Endodermal cell (in vitro differentiated cells): Measurements from ENCODE around the gene ST3GAL3. TPM values are rescaled to one million over a fixed set of nuclear protein-coding genes. Genes with fewer than 3 reads are reported as not detected.

Experiments used
- DNase-seq: peaks from one replicate; pipeline ENCODE4 v3.0.0-alpha.2; 2017
- H3K27ac ChIP-seq: 2 replicates; pipeline ENCODE4 v1.5.1; 2013; ENCODE audit warnings: mild to moderate bottlenecking, low read depth, low read length, moderate library complexity
- H3K27me3 ChIP-seq: 2 replicates; pipeline ENCODE4 v1.6.1; 2013; ENCODE audit warnings: mild to moderate bottlenecking, low read length, moderate library complexity; ENCODE audit not compliant: insufficient read depth, control insufficient read depth, poor library complexity, severe bottlenecking
- H3K36me3 ChIP-seq: 2 replicates; pipeline ENCODE4 v1.7.0; 2013; ENCODE audit warnings: mild to moderate bottlenecking, low read length, moderate library complexity; ENCODE audit not compliant: control insufficient read depth, insufficient read depth
- H3K4me1 ChIP-seq: one replicate; pipeline ENCODE4 v1.7.0; 2013; ENCODE audit warnings: low read length; ENCODE audit not compliant: control insufficient read depth, insufficient read depth
- H3K4me3 ChIP-seq: 2 replicates; pipeline ENCODE4 v1.5.1; 2013; ENCODE audit warnings: mild to moderate bottlenecking, low read length, moderate library complexity
- H3K9ac ChIP-seq: 2 replicates; pipeline ENCODE4 v1.6.1; 2013; ENCODE audit warnings: mild to moderate bottlenecking, low read length, moderate library complexity; ENCODE audit not compliant: poor library complexity, severe bottlenecking; ENCODE audit errors: extremely low read depth
- H3K9me3 ChIP-seq: 2 replicates; pipeline ENCODE4 v1.6.1; 2013; ENCODE audit warnings: mild to moderate bottlenecking, low read length, moderate library complexity; ENCODE audit not compliant: control insufficient read depth
- H3K27ac Mint-ChIP-seq: 2 replicates; pipeline ENCODE4 v1.8.0; 2020; ENCODE audit warnings: mixed read lengths
- H3K27me3 Mint-ChIP-seq: 2 replicates; pipeline ENCODE4 v1.8.0; 2021; ENCODE audit warnings: mild to moderate bottlenecking, mixed read lengths; ENCODE audit not compliant: insufficient read depth
- H3K36me3 Mint-ChIP-seq: 2 replicates; pipeline ENCODE4 v1.8.0; 2020; ENCODE audit warnings: low read depth, mixed read lengths
- H3K4me1 Mint-ChIP-seq: 2 replicates; pipeline ENCODE4 v1.8.0; 2020; ENCODE audit warnings: mixed read lengths
- H3K4me3 Mint-ChIP-seq: 2 replicates; pipeline ENCODE4 v1.8.0; 2020; ENCODE audit warnings: mild to moderate bottlenecking, moderate library complexity, mixed read lengths
- H3K9me3 Mint-ChIP-seq: 2 replicates; pipeline ENCODE4 v1.8.0; 2020; ENCODE audit warnings: mild to moderate bottlenecking, mixed read lengths
- CTCF ChIP-seq: fragments of 200-600 bp; sonication (generic); conservative IDR thresholded peaks from 2 replicates; pipeline ENCODE4 v1.5.0; 2021; ENCODE audit warnings: antibody characterized with exemption, mild to moderate bottlenecking
- whole genome bisulfite sequencing, 2 experiments: methylation state at CpG; one replicate each; pipeline versions ENCODE4 v1.1.5 to v1.1.7; 2013; ENCODE audit warnings: missing lambda C conversion rate in 2 of 2, mixed read lengths in 1 of 2; ENCODE audit not compliant: insufficient coverage in 1 of 2, insufficient read length in 1 of 2; 5-methylcytosine and 5-hydroxymethylcytosine counted together
- total RNA-seq, 2 donors: library from RNA; stranded (reverse); fragmentation: NEBNext Ultra II Directional in 1 of 2; extraction: Animal tissue kit (Norgen Biotek cat#: 25700) in 1 of 2; gene quantifications; 2 replicates in 1 of 2; 3 replicates in 1 of 2; pipeline ENCODE4 v1.2.1, GENCODE V29; 2021

The ST3GAL3 gene
- total RNA-seq, 2 donors from 2014 or later = 15.5 to 15.9 TPM

DNA sequence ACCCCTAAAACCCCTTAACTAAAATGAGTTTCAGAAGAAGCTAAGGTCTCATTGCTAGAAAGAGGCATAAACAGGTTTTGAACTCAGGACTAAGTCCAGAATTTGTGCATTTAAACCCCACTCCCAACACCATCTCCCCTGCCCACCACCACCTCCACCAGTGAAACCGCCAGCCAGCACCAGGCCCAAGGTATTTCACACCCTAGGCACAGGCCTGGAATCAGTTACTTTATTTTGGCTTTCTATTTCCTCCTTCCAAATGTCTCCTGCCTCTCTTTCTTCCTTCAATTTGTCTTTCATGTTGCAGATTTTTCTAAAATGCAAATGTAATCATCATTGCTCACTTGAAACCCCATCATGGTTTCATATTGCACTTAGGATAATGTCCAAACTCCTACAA is 237.5 kb downstream of the ST3GAL3 start:
- no peak overlapping the region for H3K4me3 Mint-ChIP-seq
- TF ChIP-seq CTCF = no peak
- 96 to 100% methylated on average over 1 of the region's 1 CpG for WGBS, 2 experiments
- no peak overlapping the region for H3K4me3 ChIP-seq
- H3K27me3 ChIP-seq = peaks cover 4% of the 10 kb centered on the region
- peaks cover 2% of the 10 kb centered on the region for H3K36me3 ChIP-seq
- H3K27ac Mint-ChIP-seq = no peak overlapping the region
- H3K27me3 Mint-ChIP-seq = peaks cover 5% of the 10 kb centered on the region
- peaks cover 10% of the 10 kb centered on the region for H3K4me1 ChIP-seq
- H3K9me3 Mint-ChIP-seq = no peaks in the 10 kb centered on the region
- no peaks in the 10 kb centered on the region for H3K9me3 ChIP-seq
- no peak overlapping the region for H3K9ac ChIP-seq
- H3K27ac ChIP-seq = no peak overlapping the region
- no peak for DNase-seq
- H3K4me1 Mint-ChIP-seq = peaks cover 10% of the 10 kb centered on the region
- H3K36me3 Mint-ChIP-seq = no peaks in the 10 kb centered on the region

GRCh38 chr1:43945674-43946235 is 238.4 kb downstream of the ST3GAL3 start:
- Mint-ChIP-seq H3K4me3 (peak overlapping the region; percentile 83), H3K36me3 (peaks cover 3% of the 10 kb centered on the region), H3K27ac (peak overlapping the region; percentile 95), H3K9me3 (no peaks in the 10 kb centered on the region), H3K27me3 (peaks cover 5% of the 10 kb centered on the region), H3K4me1 (peaks cover 10% of the 10 kb centered on the region)
- DNase-seq = no peak
- no peak for TF ChIP-seq CTCF
- 78 to 88% methylated on average over 3 of the region's 3 CpGs for WGBS, 2 experiments
- peak overlapping the region; percentile 95 for H3K4me3 ChIP-seq
- H3K9me3 ChIP-seq = no peaks in the 10 kb centered on the region
- H3K4me1 ChIP-seq = peaks cover 10% of the 10 kb centered on the region
- no peak overlapping the region for H3K27ac ChIP-seq
- H3K9ac ChIP-seq = peak overlapping the region; percentile 98
- H3K36me3 ChIP-seq = peaks cover 11% of the 10 kb centered on the region
- H3K27me3 ChIP-seq = no peaks in the 10 kb centered on the region

DNA sequence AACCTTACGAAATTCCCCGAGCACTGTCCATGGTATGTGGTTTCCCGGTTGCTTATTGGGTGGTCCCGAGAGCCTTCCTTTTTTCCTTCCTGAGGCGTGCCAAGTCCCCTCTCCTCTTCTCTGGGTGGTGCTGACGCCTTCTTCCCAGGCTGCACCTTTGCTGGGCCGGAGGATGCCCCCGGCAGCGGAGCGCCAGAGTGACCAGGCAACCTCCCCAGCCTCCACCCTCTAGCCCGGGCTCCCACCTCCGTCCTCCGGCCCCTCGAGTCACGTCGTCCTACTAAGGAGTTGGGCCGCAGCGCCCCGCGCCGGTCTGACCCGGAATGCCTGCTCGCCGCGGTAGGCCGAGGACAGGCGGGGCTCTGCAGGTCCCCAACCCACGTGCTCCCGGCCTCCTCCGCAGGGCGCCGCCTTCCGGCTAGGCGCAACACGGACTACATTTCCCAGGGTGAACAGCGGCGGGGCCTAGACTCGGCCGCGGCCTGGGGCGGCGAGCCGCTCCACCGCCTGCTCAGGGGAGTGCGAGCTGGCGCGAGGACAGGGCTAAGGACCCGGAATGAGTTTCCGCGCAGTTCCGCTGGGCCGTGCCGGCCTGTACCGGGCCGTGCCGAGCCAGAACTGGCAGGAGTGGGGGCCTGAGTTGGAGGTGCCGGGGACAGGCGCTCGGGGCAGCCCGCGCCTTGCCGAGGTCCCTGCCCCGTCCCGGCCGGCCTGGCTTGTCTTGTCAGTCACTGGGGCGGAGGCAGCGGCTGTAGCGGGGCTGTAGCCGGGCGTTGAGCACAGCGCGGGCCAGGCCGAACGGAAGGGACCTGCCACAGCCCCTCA is 239.1 kb downstream of the ST3GAL3 start, which contains the start of gene IPO13:
Gene IPO13 (plus strand): TSS at position 715 of the 825 bp plus-strand sequence. CDS start 651 bp downstream, outside the sequence.
- peak; percentile 99 for DNase-seq
- Mint-ChIP-seq H3K9me3 (no peaks in the 10 kb centered on the region), H3K4me1 (peaks cover 10% of the 10 kb centered on the region), H3K4me3 (peak within 1 kb of the TSS; percentile 83), H3K27ac (peak within 1 kb of the TSS; percentile 96), H3K27me3 (peaks cover 5% of the 10 kb centered on the region), H3K36me3 (peaks cover 3% of the 10 kb centered on the region)
- Histone ChIP-seq H3K9me3 (no peaks in the 10 kb centered on the region), H3K4me3 (peak within 1 kb of the TSS; percentile 95), H3K27me3 (no peaks in the 10 kb centered on the region), H3K9ac (peak within 1 kb of the TSS; percentile 98), H3K36me3 (peaks cover 12% of the 10 kb centered on the region), H3K4me1 (peaks cover 10% of the 10 kb centered on the region), H3K27ac (peak within 1 kb of the TSS; percentile 99)
- 1% methylated on average over 40 to 74 of the region's 74 CpGs for WGBS, 2 experiments
- TF ChIP-seq CTCF = peak; percentile 85
